H1 (cell line): Measurements from ENCODE around the gene PSME3.

ENCODE experiments used
- ASH2L ChIP-seq: fragments of 200-600, 300-600 bp; sonication (generic); IDR thresholded peaks from one replicate; pipeline ENCODE4 v1.7.1; 2017; ENCODE audit warnings: low read length
- HDAC2 ChIP-seq, 2 experiments: fragments of 300-600 bp in 1 of 2; sonication (generic) in 1 of 2; IDR thresholded peaks; 2 replicates each; pipeline ENCODE4 v1.6.1; 2011 to 2012; ENCODE audit warnings: low read depth in 2 of 2, low read length in 2 of 2, mild to moderate bottlenecking in 2 of 2, moderate library complexity in 2 of 2, borderline replicate concordance in 1 of 2, inconsistent platforms in 1 of 2
- SP1 ChIP-seq: IDR thresholded peaks from 2 replicates; pipeline ENCODE4 v1.6.1; 2011; ENCODE audit warnings: low read depth, low read length
- SRF ChIP-seq: IDR thresholded peaks from 2 replicates; pipeline ENCODE4 v1.6.1; 2011; ENCODE audit warnings: mild to moderate bottlenecking, low read depth, low read length, moderate library complexity

DNA sequence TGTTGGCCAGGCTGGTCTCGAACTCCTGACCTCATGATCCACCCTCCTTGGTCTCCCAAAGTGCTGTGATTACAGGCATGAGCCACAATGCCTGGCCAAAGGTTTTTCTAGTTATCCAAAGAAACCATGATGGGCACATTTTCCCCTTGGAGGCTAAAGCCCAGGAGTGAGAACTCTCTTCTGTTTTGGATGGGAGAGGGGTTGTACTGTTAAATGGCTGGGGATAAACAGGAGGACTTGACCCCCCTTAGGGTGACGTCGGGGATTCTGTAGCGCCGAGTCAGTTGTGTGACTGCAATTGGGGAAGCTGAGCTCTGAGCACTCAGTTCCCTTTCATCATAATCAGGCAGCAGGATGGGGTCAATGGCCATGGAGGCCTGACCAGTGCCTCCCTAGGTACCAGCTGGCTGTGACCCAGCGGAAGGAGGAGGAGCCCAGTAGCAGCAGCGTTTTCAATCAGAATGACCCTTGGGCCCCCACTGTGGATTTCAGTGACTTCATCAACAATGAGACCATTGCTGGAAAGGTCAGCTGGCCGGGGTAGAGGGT, 21.9 kb downstream of the PSME3 start:
- TF ChIP-seq HDAC2 (IDR thresholded peaks at IDR 0.05; ENCODE audit: borderline replicate concordance in 1 of 2, low read depth in 2 of 2, low read length in 2 of 2) (no peak), SRF (no peak), SP1 (no peak), ASH2L (no peak)
